OCI-LY7 (cell line): ENCODE measurements around the gene TP73.

ENCODE experiments used
- CTCF ChIP-seq: fragments of 200-600 bp; sonication (generic); conservative IDR thresholded peaks from 2 replicates; pipeline ENCODE4 v1.5.1; 2014; ENCODE audit warnings: mild to moderate bottlenecking, antibody characterized with exemption, low read length, moderate library complexity, mixed read lengths
- EZH2phosphoT487 ChIP-seq: fragments of 200-600 bp; sonication (generic); IDR thresholded peaks from 2 replicates; pipeline ENCODE4 v1.6.1; 2018; ENCODE audit warnings: low read depth, borderline replicate concordance, mild to moderate bottlenecking, mixed run types, antibody characterized with exemption, low read length, moderate library complexity, mixed read lengths

- TF ChIP-seq CTCF = no peak
- no peak for TF ChIP-seq EZH2phosphoT487
Measured at GRCh38 chr1:3736131-3736561, 83.8 kb downstream of the TP73 start.
